Motor neuron (in vitro differentiated cells): ENCODE data around the gene PARD3. TPM values are rescaled to one million over a fixed set of nuclear protein-coding genes. Genes with fewer than 3 reads are reported as not detected.

Experiments used
- ATAC-seq, 8 experiments: fragments of 200-7000 bp; cut with Tn5 transposase; replicated peaks in 6 of 8; 2 replicates each; pipeline ENCODE4 v1.8.0; 2021; ENCODE audit warnings: mild to moderate bottlenecking in 8 of 8, moderate library complexity in 8 of 8
- H3K27ac ChIP-seq, 2 donors: fragments of 250-450 bp; sonication (Bioruptor Pico); 2 replicates each; pipeline ENCODE4 v1.9.0; 2021; ENCODE audit warnings: antibody characterized with exemption in 2 of 2, mild to moderate bottlenecking in 2 of 2, moderate library complexity in 1 of 2
- H3K4me1 ChIP-seq, 2 donors: fragments of 250-450 bp; sonication (Bioruptor Pico); replicated peaks in 1 of 2; 2 replicates each; pipeline ENCODE4 v1.6.1; 2021; ENCODE audit warnings: antibody characterized with exemption in 2 of 2, mild to moderate bottlenecking in 2 of 2, moderate library complexity in 1 of 2
- H3K4me3 ChIP-seq, 5 donors: fragments of 250-450 bp; sonication (Bioruptor Pico); 2 replicates each; pipeline ENCODE4 v1.9.0; 2021; ENCODE audit warnings: antibody characterized with exemption in 5 of 5, mild to moderate bottlenecking in 5 of 5, moderate library complexity in 4 of 5
- WGBS, 10 experiments: fragments of 450-650 bp; shearing (Covaris generic); methylation state at CpG; one replicate each; pipeline ENCODE4 v1.0.0; 2022; 5-methylcytosine and 5-hydroxymethylcytosine counted together
- in situ Hi-C, 9 experiments: fragments of 400-800 bp; cut with MboI; loops; one replicate each; pipeline ENCODE4 v1.15.0; 2021; ENCODE audit warnings: low sequenced_read_pairs in 9 of 9, low pct_unique_long_range_greater_than_20kb in 2 of 9; ENCODE audit not compliant: unreplicated experiment in 9 of 9
- total RNA-seq, 8 experiments: library from RNA; unstranded; fragments of 300-600 nt; gene quantifications; 2 replicates each; pipeline versions ENCODE4 v1.2.3 to v1.2.4, GENCODE V29; 2022

PARD3 gene
- total RNA-seq, 8 experiments from 2014 or later: 21.5 to 154 (median 34.0) TPM

DNA sequence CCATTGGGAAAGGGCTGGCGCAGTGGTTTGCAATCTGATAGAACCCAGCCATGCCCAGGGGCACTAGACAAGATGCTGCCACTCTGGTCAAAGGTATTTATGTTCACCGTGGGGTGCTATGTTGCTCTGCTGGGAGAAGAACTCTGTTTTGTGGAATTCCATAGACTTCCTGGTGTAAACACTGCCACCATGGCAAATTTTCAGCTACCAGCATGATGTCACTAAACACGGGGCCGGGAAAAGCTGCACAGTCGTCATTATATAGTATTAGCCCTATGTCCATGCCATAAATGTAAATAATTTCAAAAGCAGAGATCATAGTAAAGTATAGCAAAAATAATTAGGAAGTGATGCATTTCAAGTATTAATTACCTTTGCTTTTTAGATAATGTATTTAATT, 500.6 kb downstream of the PARD3 start:
- 90 to 100% (median 98%) methylated on average over 2 to 5 of the region's 5 CpGs; no CpG with 5 or more reads in 1 of the 10 experiments for WGBS, 10 experiments
- peaks cover 0 to 12% of the 10 kb centered on the region in 2 donors for H3K4me1 ChIP-seq
- H3K4me3 ChIP-seq: no peak overlapping the region
- no peak overlapping the region for H3K27ac ChIP-seq
- in situ Hi-C loops: no loop called here
- no peak for ATAC-seq

GRCh38 chr10:34313888-34314287, 501.2 kb downstream of the PARD3 start:
- no peak for ATAC-seq
- in situ Hi-C loops: no loop called here
- WGBS, 10 experiments: 63 to 100% (median 83%) methylated on average over 1 to 3 of the region's 3 CpGs; no CpG with 5 or more reads in 1 of the 10 experiments
- Histone ChIP-seq H3K27ac (no peak overlapping the region), H3K4me3 (no peak overlapping the region), H3K4me1 (peaks cover 0 to 12% of the 10 kb centered on the region in 2 donors)

- in situ Hi-C loops: no loop called here
- H3K4me1 ChIP-seq: peaks cover 0 to 12% of the 10 kb centered on the region in 2 donors
- no peak overlapping the region for H3K27ac ChIP-seq
- peak in 2 of 8 experiments; percentile 22 to 24 for ATAC-seq
- no peak overlapping the region for H3K4me3 ChIP-seq
- 0 to 100% (median 100%) methylated on average over 1 of the region's 1 CpG; no CpG with 5 or more reads in 3 of the 10 experiments for WGBS, 10 experiments
Measured at GRCh38 chr10:34313353-34313752, 501.7 kb downstream of the PARD3 start.

DNA sequence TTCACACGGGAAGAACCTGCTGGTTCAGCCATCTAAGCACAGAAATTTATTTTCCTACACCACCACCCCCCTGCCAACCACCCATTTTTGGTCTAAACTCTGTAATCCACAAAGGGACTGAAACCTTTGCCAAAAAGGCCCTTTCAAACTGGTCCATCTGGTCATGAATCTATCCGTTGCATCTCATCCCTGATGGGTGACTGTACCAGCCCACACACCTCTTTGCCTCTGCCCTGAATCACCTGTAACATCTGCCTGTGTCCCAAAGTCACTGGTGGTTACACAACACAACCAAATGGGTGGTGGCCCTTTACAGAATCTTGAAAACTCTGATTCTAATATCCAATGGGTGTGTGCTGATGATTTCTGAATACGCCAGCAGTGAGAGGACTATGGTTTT, 503.4 kb downstream of the PARD3 start:
- in situ Hi-C loops: no loop called here
- 50 to 100% (median 98%) methylated on average over 1 to 3 of the region's 3 CpGs; no CpG with 5 or more reads in 2 of the 10 experiments for WGBS, 10 experiments

DNA sequence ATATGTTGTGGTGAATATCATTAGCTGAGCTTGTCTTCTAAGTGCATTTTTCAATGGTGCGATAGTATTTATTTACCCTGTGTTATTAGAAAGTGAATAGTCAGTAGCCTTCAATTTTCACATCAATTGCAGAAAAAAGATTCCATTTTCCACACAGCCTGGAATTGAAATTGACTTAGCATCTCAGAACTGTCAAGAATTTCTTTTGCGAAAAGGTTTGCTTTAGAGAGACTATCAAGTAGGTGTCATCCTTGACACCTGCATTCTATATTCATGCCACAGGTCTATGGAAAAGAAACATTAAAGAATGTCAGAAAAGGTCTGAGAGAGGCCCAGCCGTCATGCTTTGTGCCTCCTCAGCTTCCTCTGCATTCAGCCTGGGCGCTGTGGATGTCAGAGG, 504.9 kb downstream of the PARD3 start:
- no peak overlapping the region for H3K27ac ChIP-seq
- no peak for ATAC-seq
- H3K4me1 ChIP-seq: peaks cover 0 to 12% of the 10 kb centered on the region in 2 donors
- WGBS, 10 experiments: 44 to 100% (median 90%) methylated on average over 1 to 4 of the region's 4 CpGs
- H3K4me3 ChIP-seq: no peak overlapping the region
- in situ Hi-C loops: no loop called here

More for the DNA sequence above, 503.4 kb downstream of the PARD3 start:
- Histone ChIP-seq H3K27ac (no peak overlapping the region), H3K4me1 (peaks cover 0 to 12% of the 10 kb centered on the region in 2 donors), H3K4me3 (no peak overlapping the region)
- ATAC-seq: no peak

DNA sequence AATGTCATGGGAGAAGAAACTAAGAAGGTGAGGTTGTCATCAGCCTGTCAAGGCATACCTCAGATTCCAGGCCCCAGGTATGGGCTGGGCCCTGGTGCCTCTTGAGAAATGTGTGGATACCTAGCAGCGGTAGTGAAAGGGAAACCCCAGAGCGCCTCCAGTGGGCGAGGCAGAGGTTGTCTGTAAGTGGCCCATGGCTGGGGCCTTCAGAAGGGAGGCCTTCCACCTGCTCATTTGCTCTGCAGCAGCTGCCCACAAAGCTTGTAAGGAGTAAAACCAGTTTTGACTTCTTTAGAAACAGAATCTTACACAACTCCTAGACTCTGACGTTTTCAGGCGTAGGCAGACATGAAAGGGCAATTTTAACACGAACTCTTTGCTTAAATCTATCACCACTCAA, 509.9 kb downstream of the PARD3 start:
- WGBS, 10 experiments: 70 to 100% (median 82%) methylated on average over 1 to 6 of the region's 6 CpGs; no CpG with 5 or more reads in 2 of the 10 experiments
- Histone ChIP-seq H3K4me3 (no peak overlapping the region), H3K27ac (no peak overlapping the region), H3K4me1 (peaks cover 0 to 1% of the 10 kb centered on the region in 2 donors)
- in situ Hi-C loops: no loop called here
- peak in 2 of 8 experiments; percentile 17 to 31 for ATAC-seq

GRCh38 chr10:34303022-34303421, 512.1 kb downstream of the PARD3 start:
- Histone ChIP-seq H3K27ac (no peak overlapping the region), H3K4me3 (no peak overlapping the region), H3K4me1 (peaks cover 2 to 6% of the 10 kb centered on the region in 2 donors)
- in situ Hi-C loops: no loop called here
- no peak for ATAC-seq
- WGBS, 10 experiments: 88 to 100% (median 96%) methylated on average over 2 of the region's 2 CpGs; no CpG with 5 or more reads in 1 of the 10 experiments

DNA sequence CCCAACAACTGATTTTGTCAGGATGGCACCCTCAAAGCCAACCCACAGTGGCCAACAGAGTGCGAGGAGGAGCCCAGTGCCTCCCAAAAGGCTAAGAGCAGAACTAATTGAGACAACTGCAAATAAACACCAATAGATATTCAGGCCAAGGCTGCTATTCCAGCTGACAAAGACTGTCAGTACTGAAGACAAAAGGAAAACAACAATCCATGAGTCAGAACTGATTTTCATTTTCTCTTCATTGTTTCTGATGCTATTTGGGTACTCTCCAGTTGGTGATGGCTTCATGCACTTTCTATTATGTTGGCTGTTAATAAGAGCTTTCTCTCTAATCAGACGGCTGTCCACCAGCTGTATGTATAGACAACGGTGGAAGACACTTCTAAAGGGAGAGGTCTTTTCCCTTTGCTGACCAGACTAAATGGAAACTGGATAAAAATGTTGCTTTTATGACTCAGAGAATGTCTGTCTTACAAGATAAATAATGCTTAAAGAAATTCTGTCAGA, 515.9 kb downstream of the PARD3 start:
- WGBS, 10 experiments: 10 to 90% (median 40%) methylated on average over 1 to 3 of the region's 3 CpGs; no CpG with 5 or more reads in 1 of the 10 experiments
- H3K27ac ChIP-seq: no peak overlapping the region
- no peak overlapping the region for H3K4me3 ChIP-seq
- in situ Hi-C loops: no loop called here
- ATAC-seq: peak in 7 of 8 experiments; percentile 39 to 97 (median 73)
- peaks cover 2 to 6% of the 10 kb centered on the region in 2 donors for H3K4me1 ChIP-seq

GRCh38 chr10:34298346-34298818, 516.7 kb downstream of the PARD3 start:
- WGBS, 10 experiments: 80 to 100% (median 90%) methylated on average over 1 to 16 of the region's 16 CpGs
- H3K4me3 ChIP-seq: no peak overlapping the region
- no peak for ATAC-seq
- H3K27ac ChIP-seq: no peak overlapping the region
- in situ Hi-C loops: no loop called here
- peaks cover 6 to 11% of the 10 kb centered on the region in 2 donors for H3K4me1 ChIP-seq

GRCh38 chr10:34297541-34298345, 517.4 kb downstream of the PARD3 start:
- no peak for ATAC-seq
- no peak overlapping the region for H3K27ac ChIP-seq
- H3K4me3 ChIP-seq: no peak overlapping the region
- in situ Hi-C loops: no loop called here
- peaks cover 6 to 11% of the 10 kb centered on the region in 2 donors for H3K4me1 ChIP-seq
- WGBS, 10 experiments: 52 to 100% (median 80%) methylated on average over 1 to 6 of the region's 6 CpGs; no CpG with 5 or more reads in 3 of the 10 experiments

- H3K27ac ChIP-seq: no peak overlapping the region
- no peak overlapping the region for H3K4me3 ChIP-seq
- ATAC-seq: no peak
- 89 to 100% (median 100%) methylated on average over 1 to 6 of the region's 6 CpGs; no CpG with 5 or more reads in 2 of the 10 experiments for WGBS, 10 experiments
- in situ Hi-C loops: no loop called here
- H3K4me1 ChIP-seq: peaks cover 6 to 11% of the 10 kb centered on the region in 2 donors
Measured at GRCh38 chr10:34295142-34295548, 520.0 kb downstream of the PARD3 start.

GRCh38 chr10:34294137-34294536, 521.0 kb downstream of the PARD3 start:
- ATAC-seq: no peak
- 77 to 100% (median 87%) methylated on average over 1 to 5 of the region's 5 CpGs for WGBS, 10 experiments
- H3K27ac ChIP-seq: no peak overlapping the region
- peaks cover 6 to 8% of the 10 kb centered on the region in 2 donors for H3K4me1 ChIP-seq
- H3K4me3 ChIP-seq: no peak overlapping the region
- in situ Hi-C loops: no loop called here

- in situ Hi-C loops: no loop called here
Measured at GRCh38 chr10:34292675-34293074, 522.4 kb downstream of the PARD3 start.

More at GRCh38 chr10:34292675-34293074, 522.4 kb downstream of the PARD3 start:
- WGBS, 10 experiments: 81 to 100% (median 93%) methylated on average over 1 to 2 of the region's 2 CpGs
- peaks cover 4 to 5% of the 10 kb centered on the region in 2 donors for H3K4me1 ChIP-seq
- ATAC-seq: no peak
- no peak overlapping the region for H3K27ac ChIP-seq
- no peak overlapping the region for H3K4me3 ChIP-seq
